Mesenchymal stem cell (in vitro differentiated cells and primary cell): ENCODE data around the gene NRXN3.

Experiments used
- DNase-seq: peaks from one replicate; pipeline ENCODE4 v3.0.0-alpha.2; 2013
- H2AFZ ChIP-seq: one replicate; pipeline ENCODE4 v1.6.1; 2013; ENCODE audit warnings: low read depth, mild to moderate bottlenecking, control low read depth, inconsistent platforms, low read length, moderate library complexity
- H2AK5ac ChIP-seq: 2 replicates; pipeline ENCODE4 v1.6.1; 2013; ENCODE audit warnings: low read length, moderate library complexity, mild to moderate bottlenecking, inconsistent platforms; ENCODE audit not compliant: severe bottlenecking
- H2BK120ac ChIP-seq: one replicate; pipeline ENCODE4 v1.6.1; 2013; ENCODE audit warnings: low read depth, mild to moderate bottlenecking, inconsistent platforms, low read length, moderate library complexity
- H2BK12ac ChIP-seq, 2 experiments: one replicate each; pipeline ENCODE4 v1.6.1; 2013; ENCODE audit warnings: inconsistent platforms in 2 of 2, low read length in 2 of 2, mild to moderate bottlenecking in 2 of 2, moderate library complexity in 2 of 2, control low read depth in 1 of 2
- H2BK15ac ChIP-seq: one replicate; pipeline ENCODE4 v1.6.1; 2013; ENCODE audit warnings: mild to moderate bottlenecking, low read depth, inconsistent platforms; ENCODE audit not compliant: poor library complexity, severe bottlenecking
- H2BK5ac ChIP-seq: 2 replicates; pipeline ENCODE4 v1.6.1; 2013; ENCODE audit warnings: low read depth, mild to moderate bottlenecking, low read length, control low read depth, inconsistent platforms; ENCODE audit not compliant: poor library complexity, severe bottlenecking
- H3K14ac ChIP-seq, 2 experiments: one replicate each; pipeline ENCODE4 v1.6.1; 2013; ENCODE audit warnings: inconsistent platforms in 2 of 2, low read length in 2 of 2, control low read depth in 1 of 2, mild to moderate bottlenecking in 1 of 2, moderate library complexity in 1 of 2
- H3K18ac ChIP-seq, 2 experiments: one replicate each; pipeline ENCODE4 v1.6.1; 2013; ENCODE audit warnings: inconsistent platforms in 2 of 2, low read length in 2 of 2, control low read depth in 1 of 2, low read depth in 1 of 2, mild to moderate bottlenecking in 1 of 2
- H3K23ac ChIP-seq, 2 experiments: one replicate each; pipeline ENCODE4 v1.6.1; 2013; ENCODE audit warnings: inconsistent platforms in 2 of 2, low read length in 2 of 2, mild to moderate bottlenecking in 2 of 2, moderate library complexity in 2 of 2, control low read depth in 1 of 2
- H3K27ac ChIP-seq: 2 replicates; pipeline ENCODE4 v1.5.1; 2013; ENCODE audit warnings: mild to moderate bottlenecking, moderate library complexity, low read length, control low read depth, inconsistent platforms; ENCODE audit not compliant: poor library complexity, severe bottlenecking
- H3K27me3 ChIP-seq, 2 experiments: 2 replicates each; pipeline versions ENCODE4 v1.6.1 to v1.7.0; 2013; ENCODE audit warnings: low read length in 2 of 2, mild to moderate bottlenecking in 2 of 2, moderate library complexity in 2 of 2, control low read depth in 1 of 2, inconsistent platforms in 1 of 2; ENCODE audit not compliant: control insufficient read depth in 1 of 2, insufficient read depth in 1 of 2
- H3K36me3 ChIP-seq, 2 experiments: 2 replicates each; pipeline versions ENCODE4 v1.6.1 to v1.7.0; 2013; ENCODE audit warnings: low read length in 2 of 2, control low read depth in 1 of 2, inconsistent platforms in 1 of 2, low read depth in 1 of 2, mild to moderate bottlenecking in 1 of 2; ENCODE audit not compliant: insufficient read depth in 2 of 2, control insufficient read depth in 1 of 2
- H3K4ac ChIP-seq, 2 experiments: one replicate each; pipeline ENCODE4 v1.6.1; 2013; ENCODE audit warnings: inconsistent platforms in 2 of 2, low read length in 2 of 2, mild to moderate bottlenecking in 2 of 2, moderate library complexity in 2 of 2, control low read depth in 1 of 2, low read depth in 1 of 2
- H3K4me1 ChIP-seq: 2 replicates; pipeline ENCODE4 v1.6.1; 2013; ENCODE audit warnings: low read depth, low read length, control low read depth; ENCODE audit not compliant: control insufficient read depth, insufficient read depth
- H3K4me2 ChIP-seq: 2 replicates; pipeline ENCODE4 v1.6.1; 2013; ENCODE audit warnings: low read length, mild to moderate bottlenecking, inconsistent platforms; ENCODE audit not compliant: poor library complexity, severe bottlenecking
- H3K4me3 ChIP-seq, 2 experiments: 2 replicates each; pipeline versions ENCODE4 v1.5.1 to v1.7.0; 2013; ENCODE audit warnings: low read length in 2 of 2, mild to moderate bottlenecking in 2 of 2, control low read depth in 1 of 2, low read depth in 1 of 2; ENCODE audit not compliant: insufficient read depth in 1 of 2
- H3K79me1 ChIP-seq: replicated peaks from 2 replicates; pipeline ENCODE4 v1.6.1; 2013; ENCODE audit warnings: mild to moderate bottlenecking, control low read depth, low read length, inconsistent platforms; ENCODE audit not compliant: poor library complexity, severe bottlenecking
- H3K9ac ChIP-seq: 2 replicates; pipeline ENCODE4 v1.7.0; 2013; ENCODE audit warnings: mild to moderate bottlenecking, low read length, moderate library complexity
- H3K9me3 ChIP-seq: 2 replicates; pipeline ENCODE4 v1.7.0; 2013; ENCODE audit warnings: mild to moderate bottlenecking, low read length; ENCODE audit not compliant: control insufficient read depth
- H4K8ac ChIP-seq: one replicate; pipeline ENCODE4 v1.6.1; 2013; ENCODE audit warnings: inconsistent platforms, mild to moderate bottlenecking, low read length, moderate library complexity
- H4K91ac ChIP-seq: one replicate; pipeline ENCODE4 v1.6.1; 2013; ENCODE audit warnings: mild to moderate bottlenecking, low read length, inconsistent platforms
- WGBS: methylation state at CpG from one replicate; pipeline ENCODE4 v1.1.7; 2013; ENCODE audit warnings: mixed read lengths; 5-methylcytosine and 5-hydroxymethylcytosine counted together

The NRXN3 gene

GRCh38 chr14:79826362-79826761 lies 1656.2 kb downstream of the NRXN3 start:
- WGBS: 88% methylated on average over 1 of the region's 2 CpGs
- no peak overlapping the region for H2BK15ac ChIP-seq
- no peak overlapping the region for H3K9ac ChIP-seq
- H3K36me3 ChIP-seq: no peaks in the 10 kb centered on the region
- H3K27me3 ChIP-seq: no peaks in the 10 kb centered on the region
- no peaks in the 10 kb centered on the region for H3K4me1 ChIP-seq
- H2AK5ac ChIP-seq: no peak overlapping the region
- H3K14ac ChIP-seq: no peak overlapping the region
- H2AFZ ChIP-seq: no peak overlapping the region
- no peak overlapping the region for H2BK120ac ChIP-seq
- no peak overlapping the region for H3K4ac ChIP-seq
- H3K18ac ChIP-seq: no peak overlapping the region
- H3K79me1 ChIP-seq: no peaks in the 10 kb centered on the region
- H3K9me3 ChIP-seq: no peaks in the 10 kb centered on the region
- no peak overlapping the region for H3K4me3 ChIP-seq
- no peak overlapping the region for H3K27ac ChIP-seq
- H3K4me2 ChIP-seq: no peak overlapping the region
- H4K91ac ChIP-seq: no peak overlapping the region
- DNase-seq: no peak
- no peak overlapping the region for H4K8ac ChIP-seq
- no peak overlapping the region for H3K23ac ChIP-seq
- no peak overlapping the region for H2BK12ac ChIP-seq
- no peak overlapping the region for H2BK5ac ChIP-seq

GRCh38 chr14:79829405-79830166 lies 1659.4 kb downstream of the NRXN3 start:
- Histone ChIP-seq H3K4me2 (no peak overlapping the region), H3K4me3 (no peak overlapping the region), H2BK120ac (no peak overlapping the region), H3K27me3 (no peaks in the 10 kb centered on the region), H3K18ac (no peak overlapping the region), H3K23ac (no peak overlapping the region), H3K36me3 (no peaks in the 10 kb centered on the region), H3K4ac (no peak overlapping the region), H2BK15ac (no peak overlapping the region), H3K14ac (no peak overlapping the region), H2BK5ac (no peak overlapping the region), H2AFZ (no peak overlapping the region), H2BK12ac (no peak overlapping the region), H3K27ac (no peak overlapping the region), H2AK5ac (no peak overlapping the region), H3K79me1 (no peaks in the 10 kb centered on the region), H3K9me3 (no peaks in the 10 kb centered on the region), H4K8ac (no peak overlapping the region), H4K91ac (no peak overlapping the region), H3K4me1 (no peaks in the 10 kb centered on the region), H3K9ac (no peak overlapping the region)
- no peak for DNase-seq
- 80% methylated on average over 2 of the region's 3 CpGs for WGBS

GRCh38 chr14:79831195-79831892 lies 1661.2 kb downstream of the NRXN3 start:
- Histone ChIP-seq H2BK12ac (no peak overlapping the region), H3K18ac (no peak overlapping the region), H3K9ac (no peak overlapping the region), H2BK5ac (no peak overlapping the region), H3K27me3 (no peaks in the 10 kb centered on the region), H3K4ac (no peak overlapping the region), H3K27ac (no peak overlapping the region), H3K4me2 (no peak overlapping the region), H3K79me1 (no peaks in the 10 kb centered on the region), H4K91ac (no peak overlapping the region), H2AK5ac (no peak overlapping the region), H3K14ac (no peak overlapping the region), H2BK120ac (no peak overlapping the region), H3K36me3 (no peaks in the 10 kb centered on the region), H3K4me3 (no peak overlapping the region), H4K8ac (no peak overlapping the region), H3K4me1 (no peaks in the 10 kb centered on the region), H3K9me3 (no peaks in the 10 kb centered on the region), H2BK15ac (no peak overlapping the region), H3K23ac (no peak overlapping the region), H2AFZ (no peak overlapping the region)
- DNase-seq: no peak
- 93% methylated on average over 9 of the region's 10 CpGs for WGBS

- H2BK12ac ChIP-seq: no peak overlapping the region
- no peak overlapping the region for H3K4me3 ChIP-seq
- no peak overlapping the region for H4K91ac ChIP-seq
- H2BK15ac ChIP-seq: no peak overlapping the region
- H3K14ac ChIP-seq: no peak overlapping the region
- no peak overlapping the region for H3K4ac ChIP-seq
- H3K27me3 ChIP-seq: no peaks in the 10 kb centered on the region
- H3K23ac ChIP-seq: no peak overlapping the region
- H2AK5ac ChIP-seq: no peak overlapping the region
- no peaks in the 10 kb centered on the region for H3K36me3 ChIP-seq
- no peaks in the 10 kb centered on the region for H3K9me3 ChIP-seq
- WGBS: 94% methylated on average over 2 of the region's 3 CpGs
- H3K9ac ChIP-seq: no peak overlapping the region
- no peak overlapping the region for H2AFZ ChIP-seq
- no peak for DNase-seq
- H3K27ac ChIP-seq: no peak overlapping the region
- H3K4me2 ChIP-seq: no peak overlapping the region
- no peaks in the 10 kb centered on the region for H3K4me1 ChIP-seq
- H3K79me1 ChIP-seq: no peaks in the 10 kb centered on the region
- no peak overlapping the region for H2BK5ac ChIP-seq
- H4K8ac ChIP-seq: no peak overlapping the region
- no peak overlapping the region for H3K18ac ChIP-seq
- H2BK120ac ChIP-seq: no peak overlapping the region
These were observed 1663.6 kb downstream of the NRXN3 start for GRCh38 chr14:79833781-79834180.
